HEK293 (cell line): Measurements from ENCODE around the gene SEC16A.

Source experiments
- CTCF ChIA-PET: fragments of 350-600 bp; formaldehyde crosslinking; extraction: SDS; loops from one replicate; lab custom pipeline; 2021; ENCODE audit warnings: antibody characterized with exemption; lab: Yijun Ruan, JAX
- POLR2A ChIA-PET: fragments of 300-600 bp; formaldehyde crosslinking; extraction: SDS; loops from one replicate; lab custom pipeline; 2020; ENCODE audit warnings: antibody characterized with exemption, inconsistent platforms; lab: Yijun Ruan, JAX
- H3K27ac ChIP-seq: fragments of 200-500 bp; sonication (Bioruptor generic); 2 replicates; pipeline ENCODE4 v1.5.1; 2014; ENCODE audit warnings: low read depth, low read length, control low read depth, inconsistent platforms; ENCODE audit errors: extremely low read depth
- H3K36me3 ChIP-seq, 2 experiments: fragments of 200-500 bp in 1 of 2; sonication (Bioruptor generic) in 1 of 2; 1 replicate in 1 of 2; 2 replicates in 1 of 2; pipeline ENCODE4 v1.5.1; 2014 to 2017; ENCODE audit warnings: inconsistent platforms in 2 of 2, low read length in 2 of 2; ENCODE audit not compliant: control insufficient read depth in 2 of 2, insufficient read depth in 1 of 2
- H3K4me1 ChIP-seq: fragments of 200-500 bp; sonication (Bioruptor generic); 2 replicates; pipeline ENCODE4 v1.5.1; 2014; ENCODE audit warnings: mild to moderate bottlenecking, low read length, inconsistent platforms; ENCODE audit not compliant: control insufficient read depth, insufficient read depth
- H3K4me3 ChIP-seq: 2 replicates; pipeline ENCODE4 v1.5.1; 2011; ENCODE audit warnings: low read depth, mild to moderate bottlenecking, control low read depth, low read length, moderate library complexity
- H3K9me3 ChIP-seq: fragments of 200-500 bp; sonication (Bioruptor generic); 2 replicates; pipeline ENCODE4 v1.5.1; 2014; ENCODE audit warnings: low read depth, low read length, inconsistent platforms; ENCODE audit not compliant: control insufficient read depth, insufficient read depth
- GFI1B ChIP-seq: fragments of 450-650 bp; formaldehyde crosslinking; IDR thresholded peaks from 2 replicates; pipeline ENCODE4 v1.5.1; 2016; ENCODE audit warnings: missing biosample characterization, missing genetic modification characterization
- GLIS1 ChIP-seq: fragments of 450-650 bp; formaldehyde crosslinking; IDR thresholded peaks from 2 replicates; pipeline ENCODE4 v1.5.1; 2016; ENCODE audit warnings: missing biosample characterization, missing genetic modification characterization
- MYNN ChIP-seq: fragments of 450-650 bp; formaldehyde crosslinking; IDR thresholded peaks from 2 replicates; pipeline ENCODE4 v1.5.1; 2016; ENCODE audit warnings: missing biosample characterization, missing genetic modification characterization, borderline replicate concordance
- REPIN1 ChIP-seq: fragments of 450-650 bp; formaldehyde crosslinking; IDR thresholded peaks from 2 replicates; pipeline ENCODE4 v1.5.1; 2017; ENCODE audit warnings: missing biosample characterization, missing genetic modification characterization, low read depth
- SP2 ChIP-seq: fragments of 450-650 bp; formaldehyde crosslinking; IDR thresholded peaks from 2 replicates; pipeline ENCODE4 v1.5.1; 2016; ENCODE audit warnings: missing biosample characterization, missing genetic modification characterization
- TRIM28 ChIP-seq: IDR thresholded peaks from 2 replicates; pipeline ENCODE4 v1.6.1; 2011; ENCODE audit warnings: low read length, control low read depth, borderline replicate concordance
- ZFP3 ChIP-seq: fragments of 450-650 bp; formaldehyde crosslinking; IDR thresholded peaks from 2 replicates; pipeline ENCODE4 v1.5.1; 2016; ENCODE audit warnings: low read depth, missing biosample characterization, missing genetic modification characterization
- ZNF211 ChIP-seq: fragments of 450-650 bp; formaldehyde crosslinking; IDR thresholded peaks from 2 replicates; pipeline ENCODE4 v1.5.1; 2016; ENCODE audit warnings: low read depth, missing biosample characterization, missing genetic modification characterization
- ZNF24 ChIP-seq: fragments of 450-650 bp; formaldehyde crosslinking; IDR thresholded peaks from 2 replicates; pipeline ENCODE4 v1.5.1; 2016; ENCODE audit warnings: missing biosample characterization, missing genetic modification characterization
- ZNF335 ChIP-seq: fragments of 450-650 bp; formaldehyde crosslinking; conservative IDR thresholded peaks from 2 replicates; pipeline ENCODE4 v1.5.1; 2016; ENCODE audit warnings: missing biosample characterization, missing genetic modification characterization
- ZNF529 ChIP-seq: fragments of 450-650 bp; formaldehyde crosslinking; IDR thresholded peaks from 2 replicates; pipeline ENCODE4 v1.5.1; 2017; ENCODE audit warnings: missing genetic modification characterization, missing biosample characterization; ENCODE audit not compliant: insufficient replicate concordance
- ZNF747 ChIP-seq: fragments of 450-650 bp; formaldehyde crosslinking; IDR thresholded peaks from 2 replicates; pipeline ENCODE4 v1.5.1; 2016; ENCODE audit warnings: missing biosample characterization, missing genetic modification characterization
- ZNF837 ChIP-seq: fragments of 450-650 bp; formaldehyde crosslinking; IDR thresholded peaks from 2 replicates; pipeline ENCODE4 v1.5.1; 2016; ENCODE audit warnings: missing biosample characterization, missing genetic modification characterization
- TF ChIP-seq, protein P1 (sequence below): fragments of 450-650 bp; formaldehyde crosslinking; IDR thresholded peaks from 2 replicates; pipeline ENCODE4 v1.5.1; 2016; ENCODE audit warnings: missing biosample characterization, missing genetic modification characterization
- TF ChIP-seq, protein P2 (sequence below): fragments of 450-650 bp; formaldehyde crosslinking; IDR thresholded peaks from 2 replicates; pipeline ENCODE4 v1.5.1; 2016; ENCODE audit warnings: missing biosample characterization, missing genetic modification characterization
- TF ChIP-seq, protein P3 (sequence below): fragments of 450-650 bp; formaldehyde crosslinking; IDR thresholded peaks from 2 replicates; pipeline ENCODE4 v1.5.1; 2016; ENCODE audit warnings: missing biosample characterization, missing genetic modification characterization
- TF ChIP-seq, protein P4 (sequence below): fragments of 450-650 bp; formaldehyde crosslinking; conservative IDR thresholded peaks from 2 replicates; pipeline ENCODE4 v1.5.1; 2016; ENCODE audit warnings: low read depth, missing biosample characterization, missing genetic modification characterization

SEC16A gene

DNA sequence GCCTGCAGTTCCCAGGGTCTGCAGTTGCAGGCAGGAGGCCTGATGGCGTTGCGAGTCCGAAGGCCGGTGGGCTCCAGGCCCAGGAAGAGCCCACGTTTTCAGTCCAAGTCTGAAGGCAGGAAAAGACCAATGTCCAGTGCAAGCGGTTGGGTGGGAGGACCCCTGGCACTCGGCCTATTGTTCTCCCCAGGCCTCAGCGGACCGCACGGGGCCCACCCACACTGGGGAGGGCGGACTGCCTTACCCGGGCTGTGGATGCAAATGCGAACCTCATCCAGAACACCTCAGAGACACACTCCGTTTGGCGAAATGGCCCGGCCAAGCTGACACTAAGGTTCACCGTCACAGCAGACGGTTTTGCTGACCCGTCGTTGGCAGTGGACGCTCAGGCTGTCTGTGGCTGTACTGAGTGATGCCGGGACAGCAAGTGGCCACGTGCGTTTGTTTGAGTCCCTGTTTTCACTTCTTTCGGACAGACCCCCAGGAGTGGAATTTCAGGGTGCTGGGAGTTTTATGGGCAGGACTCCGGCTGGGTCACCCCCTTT is 10.2 kb upstream of the SEC16A start:
- Histone ChIP-seq H3K4me1 (no peaks in the 10 kb centered on the region), H3K9me3 (no peaks in the 10 kb centered on the region), H3K27ac (no peak overlapping the region), H3K4me3 (no peak overlapping the region), H3K36me3 (peaks cover 0 to 15% of the 10 kb centered on the region in 2 experiments; a peak in 1 of 3 replicates)
- TF ChIP-seq ZNF335 (tag by site-specific recombination): no peak
- no peak for TF ChIP-seq MYNN
- TF ChIP-seq, protein P1, sequence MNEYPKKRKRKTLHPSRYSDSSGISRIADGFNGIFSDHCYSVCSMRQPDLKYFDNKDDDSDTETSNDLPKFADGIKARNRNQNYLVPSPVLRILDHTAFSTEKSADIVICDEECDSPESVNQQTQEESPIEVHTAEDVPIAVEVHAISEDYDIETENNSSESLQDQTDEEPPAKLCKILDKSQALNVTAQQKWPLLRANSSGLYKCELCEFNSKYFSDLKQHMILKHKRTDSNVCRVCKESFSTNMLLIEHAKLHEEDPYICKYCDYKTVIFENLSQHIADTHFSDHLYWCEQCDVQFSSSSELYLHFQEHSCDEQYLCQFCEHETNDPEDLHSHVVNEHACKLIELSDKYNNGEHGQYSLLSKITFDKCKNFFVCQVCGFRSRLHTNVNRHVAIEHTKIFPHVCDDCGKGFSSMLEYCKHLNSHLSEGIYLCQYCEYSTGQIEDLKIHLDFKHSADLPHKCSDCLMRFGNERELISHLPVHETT: no peak
- TF ChIP-seq, protein P2, sequence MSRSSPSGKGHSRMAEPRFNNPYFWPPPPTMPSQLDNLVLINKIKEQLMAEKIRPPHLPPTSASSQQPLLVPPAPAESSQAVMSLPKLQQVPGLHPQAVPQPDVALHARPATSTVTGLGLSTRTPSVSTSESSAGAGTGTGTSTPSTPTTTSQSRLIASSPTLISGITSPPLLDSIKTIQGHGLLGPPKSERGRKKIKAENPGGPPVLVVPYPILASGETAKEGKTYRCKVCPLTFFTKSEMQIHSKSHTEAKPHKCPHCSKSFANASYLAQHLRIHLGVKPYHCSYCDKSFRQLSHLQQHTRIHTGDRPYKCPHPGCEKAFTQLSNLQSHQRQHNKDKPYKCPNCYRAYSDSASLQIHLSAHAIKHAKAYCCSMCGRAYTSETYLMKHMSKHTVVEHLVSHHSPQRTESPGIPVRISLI: no peak
- no peak for TF ChIP-seq SP2
- TF ChIP-seq ZNF747 (tag by site-specific recombination): no peak
- no peak for TF ChIP-seq ZNF837 (tag by site-specific recombination)
- no peak for TF ChIP-seq ZNF211 (tag by site-specific recombination)
- TF ChIP-seq ZNF529 (tag by site-specific recombination): no peak
- no peak for TF ChIP-seq GFI1B (tag by site-specific recombination)
- no peak for TF ChIP-seq ZFP3 (tag by site-specific recombination)
- TF ChIP-seq, protein P3, sequence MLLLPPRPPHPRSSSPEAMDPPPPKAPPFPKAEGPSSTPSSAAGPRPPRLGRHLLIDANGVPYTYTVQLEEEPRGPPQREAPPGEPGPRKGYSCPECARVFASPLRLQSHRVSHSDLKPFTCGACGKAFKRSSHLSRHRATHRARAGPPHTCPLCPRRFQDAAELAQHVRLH (tag by site-specific recombination): no peak
- TF ChIP-seq, protein P4, sequence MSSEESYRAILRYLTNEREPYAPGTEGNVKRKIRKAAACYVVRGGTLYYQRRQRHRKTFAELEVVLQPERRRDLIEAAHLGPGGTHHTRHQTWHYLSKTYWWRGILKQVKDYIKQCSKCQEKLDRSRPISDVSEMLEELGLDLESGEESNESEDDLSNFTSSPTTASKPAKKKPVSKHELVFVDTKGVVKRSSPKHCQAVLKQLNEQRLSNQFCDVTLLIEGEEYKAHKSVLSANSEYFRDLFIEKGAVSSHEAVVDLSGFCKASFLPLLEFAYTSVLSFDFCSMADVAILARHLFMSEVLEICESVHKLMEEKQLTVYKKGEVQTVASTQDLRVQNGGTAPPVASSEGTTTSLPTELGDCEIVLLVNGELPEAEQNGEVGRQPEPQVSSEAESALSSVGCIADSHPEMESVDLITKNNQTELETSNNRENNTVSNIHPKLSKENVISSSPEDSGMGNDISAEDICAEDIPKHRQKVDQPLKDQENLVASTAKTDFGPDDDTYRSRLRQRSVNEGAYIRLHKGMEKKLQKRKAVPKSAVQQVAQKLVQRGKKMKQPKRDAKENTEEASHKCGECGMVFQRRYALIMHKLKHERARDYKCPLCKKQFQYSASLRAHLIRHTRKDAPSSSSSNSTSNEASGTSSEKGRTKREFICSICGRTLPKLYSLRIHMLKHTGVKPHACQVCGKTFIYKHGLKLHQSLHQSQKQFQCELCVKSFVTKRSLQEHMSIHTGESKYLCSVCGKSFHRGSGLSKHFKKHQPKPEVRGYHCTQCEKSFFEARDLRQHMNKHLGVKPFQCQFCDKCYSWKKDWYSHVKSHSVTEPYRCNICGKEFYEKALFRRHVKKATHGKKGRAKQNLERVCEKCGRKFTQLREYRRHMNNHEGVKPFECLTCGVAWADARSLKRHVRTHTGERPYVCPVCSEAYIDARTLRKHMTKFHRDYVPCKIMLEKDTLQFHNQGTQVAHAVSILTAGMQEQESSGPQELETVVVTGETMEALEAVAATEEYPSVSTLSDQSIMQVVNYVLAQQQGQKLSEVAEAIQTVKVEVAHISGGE (tag by site-specific recombination): no peak
- TF ChIP-seq ZNF24 (tag by site-specific recombination): no peak
- TF ChIP-seq REPIN1 (tag by site-specific recombination): no peak
- CTCF ChIA-PET: interaction anchor here (0.6 kb wide), 1 partner anchor 21 kb away, joined by 3 read pairs; no protein-coding TSS in a partner anchor
- POLR2A ChIA-PET: no interaction called here

DNA sequence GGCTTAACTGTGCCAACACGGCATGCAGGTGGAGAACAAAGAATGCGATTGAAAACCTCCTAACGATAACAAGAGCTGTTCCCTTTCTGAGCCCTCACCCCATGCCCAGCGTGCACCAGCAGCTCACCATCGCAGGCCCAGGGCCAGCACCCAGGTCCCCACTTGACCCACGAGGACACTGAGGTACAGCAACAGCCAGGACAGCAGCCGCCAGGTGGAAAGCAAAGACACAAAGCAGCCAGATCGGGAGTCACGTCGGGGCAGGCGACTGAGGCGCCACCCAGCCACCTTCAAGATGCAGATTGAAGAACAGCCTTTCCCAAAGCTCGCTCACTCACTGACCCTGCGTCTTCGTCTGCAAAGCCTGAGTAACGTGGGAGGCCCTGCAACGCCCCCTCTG is 6.9 kb upstream of the SEC16A start:
- Histone ChIP-seq H3K4me1 (no peaks in the 10 kb centered on the region), H3K4me3 (no peak overlapping the region), H3K36me3 (no peaks in the 10 kb centered on the region), H3K9me3 (no peaks in the 10 kb centered on the region), H3K27ac (no peak overlapping the region)
- ChIA-PET POLR2A (interaction anchor here (2.5 kb wide), 1 partner anchor 135 kb away, joined by 6 read pairs; no protein-coding TSS in a partner anchor), CTCF (interaction anchor here (0.5 to 9.1 kb wide), 11 partner anchors 10 to 211 kb away, joined by 3 to 360 read pairs (median 11); no protein-coding TSS in a partner anchor)
- peak; percentile 37; the same call in 1 of the 2 replicates for TF ChIP-seq GLIS1 (tag by site-specific recombination)
- TF ChIP-seq, protein P2: 0 out of 2 replicates have a peak, but pooled peaks have one; percentile 68
- no peak for TF ChIP-seq TRIM28
